GM18873 (cell line): Measurements from ENCODE around the gene LRRFIP1.
"Not testable (repeated sequence)": the region's sequence is repeated elsewhere in the genome, so short reads cannot be mapped to it uniquely, and the experiment has no call there.

ENCODE experiments used
- ATAC-seq: cut with Tn5 transposase; IDR thresholded peaks from one replicate; pipeline ENCODE4 v1.9.1; 2021; ENCODE audit warnings: mild to moderate bottlenecking, moderate library complexity, moderate number of reproducible peaks; ENCODE audit not compliant: unreplicated experiment, low FRiP score

LRRFIP1 gene

GRCh38 chr2:237760506-237761502 lies 133.4 kb downstream of the LRRFIP1 start:
- ATAC-seq: no peak

- not testable (repeated sequence) for ATAC-seq
Measured at GRCh38 chr2:237762291-237763182, 135.2 kb downstream of the LRRFIP1 start.

- ATAC-seq: no peak
Measured at GRCh38 chr2:237763812-237764211, 136.4 kb downstream of the LRRFIP1 start.

GRCh38 chr2:237765122-237765521 lies 137.7 kb downstream of the LRRFIP1 start:
- not testable (repeated sequence) for ATAC-seq

GRCh38 chr2:237765875-237766274 lies 138.5 kb downstream of the LRRFIP1 start:
- ATAC-seq: no peak

- no peak for ATAC-seq
Measured at GRCh38 chr2:237766340-237766739, 139.0 kb downstream of the LRRFIP1 start.

- ATAC-seq: no peak
Measured at GRCh38 chr2:237772513-237772912, 145.1 kb downstream of the LRRFIP1 start.

GRCh38 chr2:237773826-237774225 lies 146.4 kb downstream of the LRRFIP1 start:
- no peak for ATAC-seq

- ATAC-seq: no peak
Measured at GRCh38 chr2:237774811-237775553, 147.6 kb downstream of the LRRFIP1 start.

- ATAC-seq: no peak
Measured at GRCh38 chr2:237779521-237779920, 152.1 kb downstream of the LRRFIP1 start.

GRCh38 chr2:237782181-237782580 lies 154.8 kb downstream of the LRRFIP1 start:
- ATAC-seq: no peak

GRCh38 chr2:237783678-237784077 lies 156.3 kb downstream of the LRRFIP1 start:
- not testable (repeated sequence) for ATAC-seq

- no peak for ATAC-seq
Measured at GRCh38 chr2:237786936-237787335, 159.5 kb downstream of the LRRFIP1 start.

- no peak for ATAC-seq
Measured at GRCh38 chr2:237790353-237790752, 163.0 kb downstream of the LRRFIP1 start.

GRCh38 chr2:237791977-237792727 lies 164.8 kb downstream of the LRRFIP1 start:
- no peak for ATAC-seq

GRCh38 chr2:237797253-237797652 lies 169.9 kb downstream of the LRRFIP1 start:
- ATAC-seq: no peak

GRCh38 chr2:237798236-237799059 lies 171.1 kb downstream of the LRRFIP1 start, which contains the start of gene RBM44:
RBM44 (plus strand) TSS chr2:237798779; CDS start chr2:237813610, 14,831 bp downstream.
- no peak for ATAC-seq

GRCh38 chr2:237799060-237799428 lies 171.7 kb downstream of the LRRFIP1 start:
- ATAC-seq: no peak

- ATAC-seq: no peak
Measured at GRCh38 chr2:237801466-237801865, 174.1 kb downstream of the LRRFIP1 start.
